Measurements from ENCODE around the gene PHACTR1.

DNA sequence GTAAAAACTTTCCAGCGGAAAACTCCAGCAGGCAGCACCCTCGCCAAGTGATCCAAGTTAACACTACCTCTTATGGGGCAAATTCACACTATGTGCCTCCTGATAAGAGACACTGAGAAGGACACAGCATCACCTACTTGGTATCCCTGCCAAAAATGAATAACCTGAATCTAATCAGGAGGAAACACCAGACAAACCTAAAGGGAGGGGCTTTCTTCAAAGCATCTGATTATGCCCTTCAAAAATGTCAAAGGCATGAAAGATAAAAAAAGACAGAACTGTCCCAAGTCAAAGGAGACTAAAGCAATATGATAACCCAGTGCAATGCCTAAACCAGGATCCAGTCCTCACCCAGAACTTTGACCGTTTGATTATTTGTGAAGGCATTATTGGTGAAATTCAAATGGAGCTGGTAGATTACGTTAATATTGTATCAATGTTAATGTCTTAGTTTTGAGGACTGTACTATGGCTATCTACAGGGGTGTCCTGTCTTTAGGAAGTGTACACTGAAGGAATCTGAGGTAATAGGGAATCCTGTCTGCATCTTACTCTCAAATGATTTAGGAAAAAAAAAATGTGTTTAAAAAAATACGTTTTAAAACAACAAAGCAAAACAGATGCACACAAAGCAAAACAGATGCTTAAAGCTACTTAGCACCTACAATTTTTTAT lies 603.5 kb downstream of the PHACTR1 start:
- TF ChIP-seq POLR2A (IDR thresholded peaks at IDR 0.05) (no peak), POLR2AphosphoS5 (IDR thresholded peaks at IDR 0.05) (no peak)
- TF ChIP-seq, protein P1, sequence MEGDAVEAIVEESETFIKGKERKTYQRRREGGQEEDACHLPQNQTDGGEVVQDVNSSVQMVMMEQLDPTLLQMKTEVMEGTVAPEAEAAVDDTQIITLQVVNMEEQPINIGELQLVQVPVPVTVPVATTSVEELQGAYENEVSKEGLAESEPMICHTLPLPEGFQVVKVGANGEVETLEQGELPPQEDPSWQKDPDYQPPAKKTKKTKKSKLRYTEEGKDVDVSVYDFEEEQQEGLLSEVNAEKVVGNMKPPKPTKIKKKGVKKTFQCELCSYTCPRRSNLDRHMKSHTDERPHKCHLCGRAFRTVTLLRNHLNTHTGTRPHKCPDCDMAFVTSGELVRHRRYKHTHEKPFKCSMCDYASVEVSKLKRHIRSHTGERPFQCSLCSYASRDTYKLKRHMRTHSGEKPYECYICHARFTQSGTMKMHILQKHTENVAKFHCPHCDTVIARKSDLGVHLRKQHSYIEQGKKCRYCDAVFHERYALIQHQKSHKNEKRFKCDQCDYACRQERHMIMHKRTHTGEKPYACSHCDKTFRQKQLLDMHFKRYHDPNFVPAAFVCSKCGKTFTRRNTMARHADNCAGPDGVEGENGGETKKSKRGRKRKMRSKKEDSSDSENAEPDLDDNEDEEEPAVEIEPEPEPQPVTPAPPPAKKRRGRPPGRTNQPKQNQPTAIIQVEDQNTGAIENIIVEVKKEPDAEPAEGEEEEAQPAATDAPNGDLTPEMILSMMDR (IDR thresholded peaks at IDR 0.05): no peak
